Measurements from ENCODE around the gene SKI. TPM values are rescaled to one million over a fixed set of nuclear protein-coding genes. Genes with fewer than 3 reads are reported as not detected.
A peak's percentile ranks its signal among the peaks of the same experiment; 100 is the strongest.

Gene SKI
- total and polyA plus RNA-seq, 10 of the 15 experiments (the other 5 are each of a cell fraction or from before 2014, with no cell fraction given) = 0.03 to 14.9 (median 0.96) TPM

- TF ChIP-seq, protein P1, sequence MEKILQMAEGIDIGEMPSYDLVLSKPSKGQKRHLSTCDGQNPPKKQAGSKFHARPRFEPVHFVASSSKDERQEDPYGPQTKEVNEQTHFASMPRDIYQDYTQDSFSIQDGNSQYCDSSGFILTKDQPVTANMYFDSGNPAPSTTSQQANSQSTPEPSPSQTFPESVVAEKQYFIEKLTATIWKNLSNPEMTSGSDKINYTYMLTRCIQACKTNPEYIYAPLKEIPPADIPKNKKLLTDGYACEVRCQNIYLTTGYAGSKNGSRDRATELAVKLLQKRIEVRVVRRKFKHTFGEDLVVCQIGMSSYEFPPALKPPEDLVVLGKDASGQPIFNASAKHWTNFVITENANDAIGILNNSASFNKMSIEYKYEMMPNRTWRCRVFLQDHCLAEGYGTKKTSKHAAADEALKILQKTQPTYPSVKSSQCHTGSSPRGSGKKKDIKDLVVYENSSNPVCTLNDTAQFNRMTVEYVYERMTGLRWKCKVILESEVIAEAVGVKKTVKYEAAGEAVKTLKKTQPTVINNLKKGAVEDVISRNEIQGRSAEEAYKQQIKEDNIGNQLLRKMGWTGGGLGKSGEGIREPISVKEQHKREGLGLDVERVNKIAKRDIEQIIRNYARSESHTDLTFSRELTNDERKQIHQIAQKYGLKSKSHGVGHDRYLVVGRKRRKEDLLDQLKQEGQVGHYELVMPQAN (conservative IDR thresholded peaks at IDR 0.05) = peak; percentile 56; the same call in 1 of the 2 replicates
- TF ChIP-seq RAD21 (IDR thresholded peaks at IDR 0.05; ENCODE audit: insufficient read depth, low read depth, low read length) (peak; percentile 89), ESRRA (IDR thresholded peaks at IDR 0.05; ENCODE audit: low read length) (no peak), ZBTB33 (IDR thresholded peaks at IDR 0.05) (no peak), SMC3 (IDR thresholded peaks at IDR 0.05; ENCODE audit: borderline replicate concordance, low read length) (peak; percentile 93), IKZF1 (conservative IDR thresholded peaks at IDR 0.05) (peak; percentile 80), SP1 (IDR thresholded peaks at IDR 0.05; ENCODE audit: low read depth, low read length) (peak; percentile 35), DPF2 (IDR thresholded peaks at IDR 0.05) (peak; percentile 86), JUND (IDR thresholded peaks at IDR 0.05; ENCODE audit: low read depth, low read length) (no peak), NR2C1 (IDR thresholded peaks at IDR 0.05) (no peak)
- TF ChIP-seq, protein P2, sequence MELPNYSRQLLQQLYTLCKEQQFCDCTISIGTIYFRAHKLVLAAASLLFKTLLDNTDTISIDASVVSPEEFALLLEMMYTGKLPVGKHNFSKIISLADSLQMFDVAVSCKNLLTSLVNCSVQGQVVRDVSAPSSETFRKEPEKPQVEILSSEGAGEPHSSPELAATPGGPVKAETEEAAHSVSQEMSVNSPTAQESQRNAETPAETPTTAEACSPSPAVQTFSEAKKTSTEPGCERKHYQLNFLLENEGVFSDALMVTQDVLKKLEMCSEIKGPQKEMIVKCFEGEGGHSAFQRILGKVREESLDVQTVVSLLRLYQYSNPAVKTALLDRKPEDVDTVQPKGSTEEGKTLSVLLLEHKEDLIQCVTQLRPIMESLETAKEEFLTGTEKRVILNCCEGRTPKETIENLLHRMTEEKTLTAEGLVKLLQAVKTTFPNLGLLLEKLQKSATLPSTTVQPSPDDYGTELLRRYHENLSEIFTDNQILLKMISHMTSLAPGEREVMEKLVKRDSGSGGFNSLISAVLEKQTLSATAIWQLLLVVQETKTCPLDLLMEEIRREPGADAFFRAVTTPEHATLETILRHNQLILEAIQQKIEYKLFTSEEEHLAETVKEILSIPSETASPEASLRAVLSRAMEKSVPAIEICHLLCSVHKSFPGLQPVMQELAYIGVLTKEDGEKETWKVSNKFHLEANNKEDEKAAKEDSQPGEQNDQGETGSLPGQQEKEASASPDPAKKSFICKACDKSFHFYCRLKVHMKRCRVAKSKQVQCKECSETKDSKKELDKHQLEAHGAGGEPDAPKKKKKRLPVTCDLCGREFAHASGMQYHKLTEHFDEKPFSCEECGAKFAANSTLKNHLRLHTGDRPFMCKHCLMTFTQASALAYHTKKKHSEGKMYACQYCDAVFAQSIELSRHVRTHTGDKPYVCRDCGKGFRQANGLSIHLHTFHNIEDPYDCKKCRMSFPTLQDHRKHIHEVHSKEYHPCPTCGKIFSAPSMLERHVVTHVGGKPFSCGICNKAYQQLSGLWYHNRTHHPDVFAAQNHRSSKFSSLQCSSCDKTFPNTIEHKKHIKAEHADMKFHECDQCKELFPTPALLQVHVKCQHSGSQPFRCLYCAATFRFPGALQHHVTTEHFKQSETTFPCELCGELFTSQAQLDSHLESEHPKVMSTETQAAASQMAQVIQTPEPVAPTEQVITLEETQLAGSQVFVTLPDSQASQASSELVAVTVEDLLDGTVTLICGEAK (IDR thresholded peaks at IDR 0.05; ENCODE audit: borderline replicate concordance) = peak; percentile 76
Observed at GRCh38 chr1:2194898-2195673, 33.0 kb upstream of the SKI start (continued).
